HT-29 (cell line): Measurements from ENCODE around the gene UNKL. TPM values are rescaled to one million over a fixed set of nuclear protein-coding genes. Genes with fewer than 3 reads are reported as not detected.
"Not testable (repeated sequence)": the region's sequence is repeated elsewhere in the genome, so short reads cannot be mapped to it uniquely, and the experiment has no call there.

Source experiments
- DNase-seq: peaks from one replicate; pipeline ENCODE4 v3.0.0-alpha.2; 2015; ENCODE audit warnings: low spot score
- total RNA-seq: library from RNA; depleted of rRNA; stranded (reverse); fragments of >200 nt; shearing (Covaris generic); gene quantifications from 2 replicates; pipeline ENCODE4 v1.2.3, GENCODE V29; 2014

Gene UNKL
- total RNA-seq, 1 experiment from 2014 or later: 32.0 TPM

DNA sequence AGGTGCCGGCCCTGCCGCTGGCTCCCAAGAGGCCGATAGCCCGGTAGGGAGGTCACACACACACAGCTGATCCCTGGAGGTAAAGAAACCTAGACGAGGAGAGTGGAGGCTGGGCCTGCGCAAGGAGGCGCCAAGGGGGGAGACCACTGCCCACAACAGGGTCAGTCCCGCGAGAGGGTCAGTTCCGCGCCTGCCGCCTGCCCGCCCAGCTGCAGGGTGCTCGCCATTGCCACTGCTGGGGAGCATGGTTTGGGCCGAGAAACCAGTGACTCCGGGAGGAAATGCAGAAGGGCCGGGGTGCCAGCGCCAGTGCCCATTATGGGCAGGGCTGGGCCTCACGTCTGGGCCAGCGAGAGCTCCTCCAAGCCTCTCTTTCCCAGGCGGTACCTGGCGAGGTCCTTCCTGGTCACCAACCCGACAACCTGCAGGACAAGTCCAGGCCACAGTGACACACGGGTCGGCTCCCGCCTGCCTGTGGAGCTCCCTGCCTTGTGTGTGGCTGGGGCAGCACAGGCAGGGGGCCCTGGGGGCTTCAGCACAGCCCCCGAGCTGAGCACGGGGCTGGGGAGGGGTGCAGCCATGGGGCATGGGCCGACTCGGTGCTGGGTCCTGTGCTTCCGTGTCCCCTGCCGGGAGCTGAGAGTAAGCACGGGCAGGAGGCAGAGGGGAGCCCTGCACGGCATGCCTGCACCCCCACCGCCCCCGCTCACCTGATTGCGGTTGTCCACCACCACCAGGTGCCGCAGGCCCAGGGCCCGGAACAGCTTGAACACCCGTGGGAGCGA lies 32.0 kb upstream of the UNKL start:
- no peak for DNase-seq

DNA sequence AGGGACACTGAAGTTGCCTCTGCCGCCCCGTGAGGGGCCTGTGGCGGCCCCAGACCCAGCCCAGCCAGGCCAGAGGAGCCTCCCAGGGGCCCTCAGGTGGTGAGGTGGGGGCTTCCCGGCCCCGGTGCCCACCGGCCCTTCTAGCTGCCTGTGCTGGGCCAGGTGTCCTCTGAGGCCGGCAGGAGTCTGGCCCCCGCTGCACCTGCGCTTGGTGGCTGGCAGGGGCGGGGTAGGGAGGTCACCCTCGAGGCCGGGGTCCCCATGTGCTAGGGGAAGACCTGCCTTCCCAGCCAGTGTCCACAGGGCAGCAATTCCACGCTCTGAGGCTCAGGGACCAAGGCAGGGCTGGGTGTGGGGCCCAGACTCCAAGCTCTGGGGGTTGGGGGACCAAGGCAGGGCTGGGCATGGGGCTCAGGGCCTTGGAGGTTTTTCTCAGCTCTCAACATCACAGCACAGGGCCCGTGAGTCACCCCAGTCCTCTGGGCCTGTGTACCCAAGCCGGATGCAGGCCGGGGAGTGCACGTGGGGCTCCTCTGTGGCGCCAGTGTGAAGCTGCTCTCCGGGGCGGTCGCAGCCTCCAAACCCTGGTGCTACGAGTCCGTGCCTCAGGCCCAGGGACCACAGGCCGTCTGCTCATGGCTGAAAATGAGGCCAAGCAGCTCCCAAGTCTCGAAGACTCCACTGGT lies 31.2 kb upstream of the UNKL start:
- no peak for DNase-seq

DNA sequence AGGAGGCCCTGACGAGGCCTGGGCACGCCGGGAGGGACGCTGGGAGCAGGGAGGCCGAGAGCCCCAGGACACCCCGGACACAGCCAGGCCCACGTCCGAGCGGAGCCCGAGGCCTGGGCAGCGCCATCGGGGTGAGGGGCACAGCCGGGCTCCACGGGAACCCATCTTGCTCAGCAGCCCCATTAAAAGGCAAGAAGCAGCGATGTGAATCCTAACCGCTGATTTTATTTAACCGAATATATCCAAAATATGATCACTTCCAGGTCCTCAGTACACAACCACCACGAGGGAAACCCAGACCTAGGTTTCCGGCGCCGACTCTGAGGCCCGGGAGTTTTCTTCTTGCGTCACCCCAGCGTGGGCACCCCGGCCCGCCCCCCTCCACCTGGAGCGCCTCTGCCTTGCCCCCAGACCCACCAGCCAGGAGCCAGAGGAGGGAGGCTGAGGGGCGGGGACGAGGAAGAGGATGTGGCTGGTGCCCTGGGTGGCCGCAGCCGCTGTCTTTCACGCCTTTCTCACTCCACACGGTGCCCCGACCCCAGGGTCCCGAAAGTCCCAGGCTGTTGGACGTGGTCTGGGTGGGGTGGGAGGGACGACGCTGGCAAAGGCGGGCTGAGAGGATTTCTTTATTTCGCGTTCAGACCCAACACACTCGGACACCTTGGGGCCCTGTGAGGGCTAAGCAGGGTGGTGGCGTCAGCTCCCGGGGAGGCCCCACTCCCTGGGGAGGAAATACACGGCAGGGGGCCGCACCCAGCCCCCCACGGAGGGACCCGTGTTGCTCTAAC lies 30.4 kb upstream of the UNKL start:
- no peak for DNase-seq

DNA sequence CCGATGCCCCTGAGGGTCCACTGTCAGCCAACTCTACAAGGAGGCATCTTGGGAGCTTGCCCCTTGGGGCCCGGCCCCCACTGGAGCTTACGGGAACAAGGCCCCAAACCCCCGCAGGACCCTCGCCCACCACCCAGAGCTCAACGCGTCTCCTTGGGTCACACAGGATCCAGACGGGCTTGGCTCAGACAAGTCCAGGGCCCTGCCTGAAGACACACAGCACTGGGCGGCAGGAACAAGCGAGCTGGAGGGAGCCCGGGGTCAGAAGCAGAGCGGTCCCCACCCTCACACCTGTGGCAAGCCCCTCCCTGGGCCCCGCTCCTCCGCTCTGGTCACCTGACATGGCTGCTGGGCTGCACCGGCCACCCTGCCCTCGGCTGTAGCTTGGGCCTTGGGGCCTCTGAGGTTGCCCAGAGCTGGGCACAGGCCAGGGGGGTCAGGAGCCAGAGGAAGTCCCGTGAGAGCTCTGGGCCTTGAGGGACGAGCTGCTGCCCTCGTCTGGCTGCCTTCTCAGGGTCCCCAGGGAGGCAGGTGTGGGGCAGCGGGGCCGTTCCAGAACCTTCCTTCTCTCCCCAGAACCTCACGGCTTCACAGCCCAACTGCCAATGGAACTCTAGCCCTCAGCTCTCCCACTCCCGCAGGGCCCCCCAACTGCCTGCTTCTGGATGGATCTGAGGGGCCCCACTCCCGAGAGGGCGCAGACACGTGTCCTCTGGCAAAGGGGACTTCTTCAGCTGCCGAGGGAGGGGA lies 29.7 kb upstream of the UNKL start, which contains the start of gene CCDC154:
TSS of gene CCDC154 (minus strand) at position 577 of the 750 bp plus-strand sequence. CDS start at position 343, 234 bp downstream.
- no peak for DNase-seq

DNA sequence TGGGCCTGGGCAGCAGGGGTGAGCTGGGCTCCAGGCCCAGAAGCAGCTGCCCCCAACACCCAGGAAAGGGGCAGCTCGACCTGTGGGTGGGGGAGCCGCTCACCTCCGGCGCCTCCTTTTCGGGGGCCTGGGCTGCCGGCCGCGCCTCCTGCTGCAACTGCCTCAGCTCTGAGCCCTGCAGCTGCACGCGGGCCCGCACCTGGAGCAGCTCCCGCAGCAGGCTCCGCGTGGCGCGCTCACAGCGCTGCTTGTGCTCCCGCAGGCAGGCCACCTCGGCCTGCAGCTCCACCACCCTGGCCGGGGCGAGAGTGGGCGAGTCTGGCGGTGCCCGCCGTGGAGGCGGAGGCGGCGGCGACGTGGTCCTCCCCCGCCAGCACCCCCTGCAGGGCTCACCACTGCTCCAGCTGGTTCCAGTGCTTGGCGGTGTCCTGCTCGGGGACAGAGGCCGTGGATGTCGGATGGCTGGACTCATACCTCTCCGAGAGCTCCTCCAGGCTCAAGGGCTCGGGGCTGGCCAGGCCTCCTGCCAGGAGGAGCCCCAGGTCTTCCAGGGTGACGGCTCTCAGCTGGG lies 29.0 kb upstream of the UNKL start:
- DNase-seq: no peak

DNA sequence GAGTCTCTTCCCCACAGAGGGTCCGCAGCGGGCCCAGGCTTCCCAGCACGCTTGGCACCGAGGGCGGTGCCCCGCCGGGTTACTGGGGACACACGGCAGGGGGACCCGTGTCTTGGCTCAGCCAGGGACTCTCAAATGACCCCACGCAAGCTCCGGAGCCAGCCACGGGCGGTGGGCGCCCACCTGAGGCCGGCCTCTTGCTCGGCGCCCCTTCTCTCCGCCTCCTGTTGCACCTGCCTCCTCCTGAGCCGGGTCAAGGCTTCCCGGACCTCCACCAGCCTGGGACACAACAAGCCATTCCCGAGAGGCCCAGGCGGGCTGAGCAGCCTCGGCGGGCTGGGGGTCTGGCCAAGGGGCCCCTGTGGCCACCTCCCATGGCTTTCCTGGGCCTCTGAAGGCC lies 28.2 kb upstream of the UNKL start:
- no peak for DNase-seq

DNA sequence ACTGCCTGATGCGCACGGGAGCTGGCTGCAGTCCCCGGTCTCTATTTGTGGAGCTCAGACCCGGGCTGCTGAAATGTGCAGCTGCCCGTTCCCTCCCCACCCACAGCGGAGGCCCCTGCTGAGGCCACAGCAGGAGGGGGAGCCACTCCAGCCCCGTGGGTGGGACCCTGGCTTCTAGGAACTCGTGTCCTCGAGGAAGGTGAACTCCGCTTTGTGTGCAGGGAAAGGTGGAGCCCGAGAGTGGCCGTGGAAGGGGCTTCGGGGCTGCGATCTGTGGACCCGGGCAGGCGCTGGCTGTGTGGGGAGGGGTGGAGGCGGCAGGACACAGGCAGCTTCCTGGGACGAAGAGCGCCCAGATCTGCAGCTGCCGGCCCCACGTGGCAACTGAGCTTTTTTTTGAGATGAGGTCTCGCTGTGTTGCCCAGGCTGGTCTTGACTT lies 26.9 kb upstream of the UNKL start:
- no peak for DNase-seq

DNA sequence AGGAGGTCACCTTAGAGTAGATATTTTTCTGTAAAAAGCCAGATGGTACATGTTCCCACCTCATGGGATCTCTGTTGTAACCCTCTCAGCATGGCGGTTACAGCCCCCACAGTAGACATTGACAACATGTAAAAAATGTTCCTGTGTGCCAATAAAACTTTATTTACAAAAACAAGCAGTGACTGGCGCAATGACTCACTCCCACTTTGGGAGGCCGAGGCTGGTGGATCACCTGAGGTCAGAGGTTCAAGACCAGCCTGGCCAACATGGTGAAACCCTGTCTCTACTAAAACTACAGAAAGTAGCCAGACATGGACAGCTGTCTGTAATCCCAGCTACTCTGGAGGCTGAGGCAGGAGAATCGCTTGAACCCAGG lies 25.2 kb upstream of the UNKL start:
- DNase-seq: not testable (repeated sequence)

DNA sequence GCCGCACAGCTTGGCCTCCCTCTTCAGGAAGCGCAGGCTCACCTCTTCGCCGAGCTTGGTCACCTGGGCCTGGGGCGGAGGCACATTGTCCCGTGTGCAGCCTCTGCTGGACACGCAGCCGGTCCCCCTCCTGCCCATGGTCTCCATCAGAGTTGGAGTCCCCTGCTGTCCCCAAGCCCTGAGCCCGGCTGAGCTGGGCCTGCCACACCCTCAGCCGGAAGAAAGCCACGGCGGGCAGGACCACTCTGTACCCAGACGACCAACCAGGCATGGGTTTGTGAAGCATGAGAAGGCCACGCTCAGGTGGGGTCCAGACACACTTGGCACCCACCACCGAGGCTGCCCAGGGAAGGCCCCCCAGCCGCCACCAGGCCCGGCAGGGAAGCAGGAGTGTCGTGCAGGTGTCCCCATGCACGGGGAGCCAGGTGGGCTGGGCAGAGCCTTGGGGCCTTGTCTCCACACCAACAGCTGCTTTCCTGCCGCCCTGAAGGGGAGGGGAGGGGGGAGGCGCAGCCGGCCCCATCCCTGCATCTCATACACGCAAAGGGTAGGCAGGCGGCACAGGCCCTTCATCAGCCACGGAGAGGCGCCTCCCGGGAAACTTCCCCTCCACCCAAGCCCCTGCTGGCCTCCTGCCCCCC lies 24.7 kb upstream of the UNKL start:
- no peak for DNase-seq

DNA sequence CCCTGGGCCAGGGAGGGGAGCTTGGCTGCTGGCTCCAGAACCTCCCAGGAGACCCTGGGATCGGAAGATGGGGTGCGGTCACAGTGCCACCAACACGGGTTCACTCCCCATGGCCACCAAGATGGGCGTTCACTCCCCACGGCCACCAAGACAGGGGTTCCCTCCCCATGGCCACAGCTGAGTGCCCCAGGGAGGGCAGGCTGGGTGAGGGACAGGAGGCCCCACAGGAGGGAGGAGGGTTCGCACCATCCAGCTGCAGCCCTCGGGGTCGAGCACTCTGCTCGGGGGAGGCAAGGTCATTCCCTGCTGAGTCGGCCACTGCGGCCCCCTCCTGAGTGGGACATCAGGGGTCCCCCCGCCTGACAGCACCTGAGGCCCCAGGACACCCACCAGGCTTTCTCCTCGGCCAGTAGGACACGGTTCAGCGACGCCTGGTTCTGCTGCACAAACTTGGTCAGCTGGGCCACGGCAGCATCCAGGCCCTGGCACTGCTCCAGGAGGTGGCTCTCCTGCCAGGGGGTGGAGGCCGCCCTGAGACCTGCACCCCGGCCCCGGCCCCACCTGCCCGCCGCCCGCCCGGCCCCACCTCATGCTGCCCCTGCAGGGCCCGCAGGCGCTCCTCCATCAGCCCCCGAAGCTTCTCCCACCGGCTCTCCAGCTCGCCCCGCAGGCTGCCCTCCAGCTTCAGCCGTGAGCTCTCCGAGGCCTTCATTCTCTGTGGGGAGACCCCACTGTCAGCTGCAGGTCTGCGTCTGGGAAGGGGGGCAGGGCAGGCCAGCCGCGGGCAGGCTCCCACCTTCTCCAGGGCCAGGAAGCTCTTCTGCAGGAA lies 23.9 kb upstream of the UNKL start:
- DNase-seq: no peak

DNA sequence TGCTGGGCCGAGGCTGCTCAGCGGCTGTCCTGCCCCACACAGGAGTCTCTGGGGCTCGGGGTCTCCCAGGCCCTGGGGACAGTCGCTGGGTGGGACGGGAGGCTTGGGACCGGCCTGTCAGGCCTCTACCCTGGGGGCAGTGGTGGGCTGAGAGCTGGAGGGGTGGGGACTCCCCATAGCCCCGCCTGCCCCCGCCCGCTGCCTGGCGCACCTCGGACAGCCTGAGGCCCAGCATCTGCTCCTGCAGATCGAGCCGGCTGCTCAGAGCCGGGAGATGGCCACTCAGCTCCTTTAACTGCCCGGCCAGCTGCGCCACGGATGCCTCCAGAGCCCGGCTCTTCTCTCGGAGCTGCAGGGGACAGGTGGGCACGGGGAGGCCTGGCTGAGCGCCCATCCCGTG lies 23.1 kb upstream of the UNKL start:
- no peak for DNase-seq

DNA sequence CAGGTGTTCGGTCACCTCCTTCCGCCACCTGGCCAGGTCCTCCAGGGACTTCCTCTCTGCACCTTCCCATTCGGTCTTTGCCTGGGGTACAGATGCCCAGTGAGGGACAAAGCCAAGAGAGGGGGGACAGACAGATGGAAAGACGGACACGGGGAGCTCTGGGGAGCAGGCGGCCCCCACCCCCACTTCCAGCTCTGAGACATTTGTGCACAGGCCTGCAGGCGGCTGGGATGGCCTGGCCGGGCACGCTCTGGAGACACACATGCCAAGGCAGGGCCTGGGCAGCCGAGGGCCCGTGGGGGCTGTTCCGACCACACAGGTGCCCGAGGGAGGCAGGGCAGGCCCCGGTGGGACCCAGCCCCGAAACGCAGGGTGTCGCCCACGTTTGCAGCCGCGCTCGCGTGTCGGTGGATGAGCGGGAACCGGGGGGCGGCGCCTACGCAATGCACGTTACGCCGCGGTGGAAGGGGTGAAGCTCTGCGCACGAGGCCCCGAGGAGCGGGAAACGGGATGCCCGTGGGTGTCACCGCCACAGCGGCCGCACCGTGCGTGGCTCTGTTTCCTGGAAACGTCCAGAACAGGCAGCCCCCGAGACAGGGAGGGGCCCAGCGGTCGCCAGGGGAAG lies 22.3 kb upstream of the UNKL start:
- DNase-seq: no peak

DNA sequence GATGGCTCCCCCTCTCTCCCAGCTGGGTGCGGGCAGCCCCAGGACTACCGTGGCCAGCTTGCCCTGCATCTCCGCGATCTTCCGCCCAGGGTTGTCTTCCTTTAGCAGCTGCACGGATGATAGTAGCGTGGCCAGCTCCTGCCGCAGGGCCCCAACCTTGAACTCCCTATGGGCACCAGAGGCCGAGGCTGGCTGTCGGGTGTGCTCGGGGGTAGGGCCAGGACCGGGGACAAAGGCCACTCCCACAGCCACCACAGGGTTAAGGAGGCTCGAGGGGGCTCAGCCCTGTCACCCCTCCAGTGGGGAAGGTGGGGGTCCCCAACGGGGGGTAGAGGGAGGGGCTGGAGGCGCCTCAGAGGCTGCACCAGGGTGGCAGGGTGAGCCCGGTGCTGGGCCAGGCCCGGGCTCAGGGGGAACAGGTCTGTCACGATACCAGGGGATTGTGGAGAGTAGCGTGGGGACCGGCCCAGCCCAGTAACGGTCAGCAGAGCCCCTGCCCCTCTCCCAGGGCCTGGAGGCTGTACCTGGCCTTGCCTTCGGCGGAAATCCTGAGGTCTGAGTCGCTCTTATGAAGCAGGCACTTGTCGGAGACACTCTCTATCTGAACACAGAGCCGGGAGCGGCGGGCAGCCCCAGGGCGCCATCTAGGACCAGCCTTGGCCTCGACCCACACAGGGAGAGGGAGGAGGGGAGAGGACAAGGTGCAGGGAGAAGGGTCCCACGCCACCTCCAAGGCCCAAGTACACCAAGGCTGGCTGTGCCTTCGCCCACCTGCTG lies 21.6 kb upstream of the UNKL start:
- no peak for DNase-seq

DNA sequence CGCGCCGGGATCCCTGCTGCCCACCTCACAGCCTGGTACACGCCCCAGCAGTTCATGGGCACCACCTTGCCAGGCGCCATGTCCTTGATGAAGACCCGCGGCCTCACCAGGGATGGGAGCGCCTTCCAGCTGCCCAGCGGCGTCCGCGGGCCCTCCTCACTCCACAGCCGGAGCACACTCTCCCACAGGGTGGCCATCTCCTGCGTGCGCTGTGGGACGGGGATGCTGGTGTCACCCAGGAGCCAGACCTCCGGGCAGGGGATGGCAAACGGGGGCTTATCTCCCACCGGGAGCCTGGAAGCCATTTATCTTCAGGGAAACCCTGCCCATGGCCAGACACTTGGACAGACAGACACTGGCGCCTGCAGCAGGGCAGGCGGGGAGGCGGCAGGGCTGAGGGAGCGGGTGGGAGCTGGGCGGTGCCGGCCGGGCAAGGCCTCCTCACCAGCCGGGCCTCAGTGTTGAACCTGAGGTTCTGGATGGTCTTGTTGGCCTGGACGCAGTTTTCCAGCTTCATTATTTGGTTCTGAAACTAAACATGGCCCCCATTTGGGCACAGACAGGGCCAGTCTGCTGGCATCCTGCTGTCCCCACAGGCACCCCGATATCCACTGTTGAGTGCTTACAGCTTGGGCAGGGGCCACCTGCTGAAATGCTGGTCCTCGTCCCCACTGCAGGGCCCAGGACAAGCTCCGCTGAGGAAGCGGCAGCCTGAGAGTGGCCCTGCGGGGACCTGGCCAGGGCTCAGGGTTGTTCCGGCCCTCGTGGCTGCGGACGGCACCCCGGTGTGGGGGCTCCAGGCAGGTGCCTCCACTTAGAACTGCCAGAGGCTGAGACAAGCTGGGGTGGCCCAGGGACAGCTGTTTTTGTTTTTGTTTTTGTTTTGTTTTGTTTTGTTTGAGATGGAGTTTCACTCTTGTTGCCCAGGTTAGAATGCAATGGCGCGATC lies 20.4 kb upstream of the UNKL start:
- DNase-seq: no peak

DNA sequence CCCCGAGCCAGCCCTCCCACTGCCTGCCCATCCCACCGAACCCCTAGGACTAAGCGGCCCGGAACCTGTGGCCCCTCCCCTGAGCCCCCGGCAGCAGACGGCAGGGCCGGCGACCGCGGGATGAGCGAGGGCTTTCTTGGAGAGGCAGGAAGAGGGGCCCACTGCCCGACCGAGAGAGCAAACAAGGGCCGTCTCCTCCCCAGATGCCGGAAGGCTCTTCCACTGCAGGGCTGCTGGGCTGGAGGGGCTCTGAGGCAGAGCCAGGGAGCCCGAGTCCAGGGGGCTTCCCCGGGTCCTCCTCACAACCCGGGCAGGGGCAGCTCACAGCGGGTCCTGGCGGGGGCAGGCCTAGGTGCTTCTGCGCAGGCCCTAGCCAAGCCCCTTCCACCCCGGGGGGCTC lies 19.3 kb upstream of the UNKL start:
- DNase-seq: no peak

DNA sequence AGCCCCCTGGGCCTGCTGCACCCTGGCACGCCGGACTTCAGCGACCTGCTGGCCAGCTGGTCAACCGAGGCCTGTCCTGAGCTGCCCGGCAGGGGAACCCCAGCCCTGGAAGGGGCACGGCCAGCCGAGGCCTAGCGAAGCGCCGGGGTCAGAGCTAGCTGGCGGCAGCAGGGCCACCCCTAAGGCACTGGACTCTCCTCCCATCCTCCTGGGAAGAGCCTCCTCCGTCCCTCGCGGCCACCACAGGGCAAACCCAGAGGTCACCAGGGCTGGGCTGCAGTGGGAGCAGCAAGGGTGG lies 18.7 kb upstream of the UNKL start:
- DNase-seq: no peak

DNA sequence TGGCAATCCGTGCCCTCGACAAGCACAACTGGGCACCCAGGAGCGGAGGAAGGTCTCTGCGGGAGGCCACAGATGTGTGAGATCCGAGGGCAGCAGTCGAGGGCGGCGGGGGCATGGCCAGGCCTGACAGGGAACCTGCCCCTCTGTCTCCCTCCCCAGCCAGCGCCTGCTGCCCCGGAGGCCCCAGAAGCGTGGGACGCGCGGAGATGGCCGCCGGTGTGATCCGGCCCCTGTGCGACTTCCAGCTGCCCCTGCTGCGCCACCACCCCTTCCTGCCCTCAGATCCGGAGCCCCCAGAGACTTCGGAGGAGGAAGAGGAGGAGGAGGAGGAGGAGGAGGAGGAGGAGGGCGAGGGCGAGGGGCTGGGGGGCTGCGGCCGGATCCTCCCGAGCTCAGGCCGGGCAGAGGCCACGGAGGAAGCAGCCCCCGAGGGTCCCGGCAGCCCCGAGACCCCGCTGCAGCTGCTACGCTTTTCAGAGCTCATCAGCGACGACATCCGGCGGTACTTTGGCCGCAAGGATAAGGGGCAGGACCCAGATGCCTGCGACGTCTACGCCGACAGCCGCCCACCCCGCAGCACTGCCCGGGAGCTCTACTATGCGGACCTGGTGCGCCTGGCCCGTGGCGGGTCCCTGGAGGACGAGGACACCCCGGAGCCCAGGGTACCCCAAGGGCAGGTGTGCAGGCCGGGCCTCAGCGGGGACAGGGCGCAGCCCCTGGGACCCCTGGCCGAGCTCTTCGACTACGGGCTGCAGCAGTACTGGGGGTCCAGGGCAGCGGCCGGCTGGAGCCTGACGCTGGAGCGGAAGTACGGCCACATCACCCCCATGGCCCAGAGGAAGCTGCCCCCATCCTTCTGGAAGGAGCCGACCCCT lies 18.1 kb upstream of the UNKL start:
- no peak for DNase-seq
